ENCODE results near the gene WDFY1. TPM values are rescaled to one million over a fixed set of nuclear protein-coding genes. Genes with fewer than 3 reads are reported as not detected.
A peak's percentile ranks its signal among the peaks of the same experiment; 100 is the strongest.

WDFY1 gene
- total and polyA plus RNA-seq, 11 donors = 5.6 to 30.5 (median 14.2) TPM

GRCh38 chr2:223890721-223891120, 54.4 kb downstream of the WDFY1 start:
- WGBS, 4 donors = 66 to 78% (median 70%) methylated on average over 4 of the region's 4 CpGs

GRCh38 chr2:223889229-223889628, 55.9 kb downstream of the WDFY1 start:
- Histone ChIP-seq H3K4me3 (no peak overlapping the region), H3K4me1 (peaks cover 0 to 17% (median 0%) of the 10 kb centered on the region in 12 donors), H3K27ac (no peak overlapping the region), H3K9me3 (no peaks in the 10 kb centered on the region), H3K27me3 (no peaks in the 10 kb centered on the region), H3K36me3 (peaks cover 0 to 95% (median 80%) of the 10 kb centered on the region in 9 donors)
- no peak for DNase-seq
- 94 to 99% (median 97%) methylated on average over 3 of the region's 3 CpGs for WGBS, 4 donors
- TF ChIP-seq CTCF (IDR thresholded peaks at IDR 0.05) (no peak), POLR2A (IDR thresholded peaks at IDR 0.05) (no peak)
- no peak for ATAC-seq
- intact Hi-C loops (cut with DNase I) = no loop called here

More at GRCh38 chr2:223890721-223891120, 54.4 kb downstream of the WDFY1 start:
- Histone ChIP-seq H3K4me1 (peaks cover 0 to 17% (median 0%) of the 10 kb centered on the region in 12 donors), H3K27me3 (no peaks in the 10 kb centered on the region), H3K36me3 (peaks cover 0 to 95% (median 80%) of the 10 kb centered on the region in 9 donors), H3K27ac (no peak overlapping the region), H3K9me3 (no peaks in the 10 kb centered on the region), H3K4me3 (no peak overlapping the region)
- no peak for TF ChIP-seq CTCF (IDR thresholded peaks at IDR 0.05)
- TF ChIP-seq POLR2A (IDR thresholded peaks at IDR 0.05) = no peak
- DNase-seq (no peak), ATAC-seq (no peak)
- intact Hi-C loops (cut with DNase I) = no loop called here

- ATAC-seq (no peak), DNase-seq (no peak)
- Histone ChIP-seq H3K9me3 (no peaks in the 10 kb centered on the region), H3K27me3 (no peaks in the 10 kb centered on the region), H3K4me1 (peaks cover 0 to 17% (median 0%) of the 10 kb centered on the region in 12 donors), H3K27ac (peak overlapping the region in 1 of 12 donors; percentile 7), H3K36me3 (peaks cover 0 to 95% (median 80%) of the 10 kb centered on the region in 9 donors), H3K4me3 (no peak overlapping the region)
- intact Hi-C loops (cut with DNase I) = no loop called here
- WGBS, 4 donors = 92 to 98% (median 94%) methylated on average over 2 of the region's 2 CpGs
- TF ChIP-seq CTCF (IDR thresholded peaks at IDR 0.05) = no peak
- TF ChIP-seq POLR2A (IDR thresholded peaks at IDR 0.05) = no peak
These were observed 56.9 kb downstream of the WDFY1 start for GRCh38 chr2:223888251-223888650.

GRCh38 chr2:223887127-223887526, 58.0 kb downstream of the WDFY1 start:
- Histone ChIP-seq H3K4me1 (peaks cover 0 to 17% (median 0%) of the 10 kb centered on the region in 12 donors), H3K4me3 (no peak overlapping the region), H3K27ac (peak overlapping the region in 1 of 12 donors; percentile 7), H3K36me3 (peaks cover 0 to 95% (median 80%) of the 10 kb centered on the region in 9 donors), H3K9me3 (no peaks in the 10 kb centered on the region), H3K27me3 (no peaks in the 10 kb centered on the region)
- DNase-seq (no peak), ATAC-seq (no peak)
- WGBS, 4 donors = 86 to 91% (median 90%) methylated on average over 5 of the region's 5 CpGs
- intact Hi-C loops (cut with DNase I) = no loop called here
- TF ChIP-seq CTCF (IDR thresholded peaks at IDR 0.05) (no peak), POLR2A (IDR thresholded peaks at IDR 0.05) (no peak)

Data from heart left ventricle (tissue), 16 donors.